Measurements from ENCODE around the gene MITF. TPM values are rescaled to one million over a fixed set of nuclear protein-coding genes. Genes with fewer than 3 reads are reported as not detected.

Gene MITF
- total RNA-seq, 4 donors from 2014 or later, result 12.2 to 20.9 (median 17.1) TPM

- Histone ChIP-seq H3K9me3 (no peaks in the 10 kb centered on the region), H3K27me3 (no peaks in the 10 kb centered on the region), H3K4me3 (no peak overlapping the region), H3K4me1 (peaks cover 3 to 37% (median 13%) of the 10 kb centered on the region in 4 donors), H3K36me3 (no peaks in the 10 kb centered on the region), H3K27ac (no peak overlapping the region)
- in situ Hi-C loops (cut with MboI; ENCODE audit: low pct_ligation_motif_present in 1 of 4, low pct_unique_long_range_greater_than_20kb in 1 of 4, low sequenced_read_pairs in 3 of 4) (no loop called here), intact Hi-C loops (cut with DNase I; ENCODE audit: low total_unique reads) (no loop called here)
- TF ChIP-seq EP300 (IDR thresholded peaks at IDR 0.05; ENCODE audit: low read depth), result no peak
- TF ChIP-seq POLR2A (IDR thresholded peaks at IDR 0.05), result no peak
- no peak for TF ChIP-seq CTCF (IDR thresholded peaks at IDR 0.05)
- TF ChIP-seq POLR2AphosphoS5 (IDR thresholded peaks at IDR 0.05), result no peak
- DNase-seq, result no peak
These were observed 31.0 kb downstream of the MITF start for GRCh38 chr3:69770219-69770618.

- no peaks in the 10 kb centered on the region for H3K27me3 ChIP-seq
- TF ChIP-seq EP300 (IDR thresholded peaks at IDR 0.05; ENCODE audit: low read depth) (no peak), CTCF (IDR thresholded peaks at IDR 0.05) (no peak), POLR2AphosphoS5 (IDR thresholded peaks at IDR 0.05) (no peak), POLR2A (IDR thresholded peaks at IDR 0.05) (no peak)
- peaks cover 0 to 32% (median 8%) of the 10 kb centered on the region in 4 donors for H3K4me1 ChIP-seq
- no peak for DNase-seq
- 60 to 62% methylated on average over 6 of the region's 6 CpGs for WGBS, 2 donors (ENCODE audit: low coverage in 1 of 2)
- in situ Hi-C loops (cut with MboI; ENCODE audit: low pct_ligation_motif_present in 1 of 4, low pct_unique_long_range_greater_than_20kb in 1 of 4, low sequenced_read_pairs in 3 of 4) (no loop called here), intact Hi-C loops (cut with DNase I; ENCODE audit: low total_unique reads) (no loop called here)
- H3K4me3 ChIP-seq, result no peak overlapping the region
- H3K27ac ChIP-seq, result no peak overlapping the region
- H3K36me3 ChIP-seq, result no peaks in the 10 kb centered on the region
- H3K9me3 ChIP-seq, result no peaks in the 10 kb centered on the region
These were observed 31.8 kb downstream of the MITF start for GRCh38 chr3:69770976-69771634.

GRCh38 chr3:69772152-69772867 is 33.0 kb downstream of the MITF start:
- Histone ChIP-seq H3K27me3 (no peaks in the 10 kb centered on the region), H3K27ac (no peak overlapping the region), H3K4me1 (peaks cover 0 to 32% (median 7%) of the 10 kb centered on the region in 4 donors), H3K9me3 (no peaks in the 10 kb centered on the region), H3K36me3 (no peaks in the 10 kb centered on the region), H3K4me3 (no peak overlapping the region)
- TF ChIP-seq EP300 (IDR thresholded peaks at IDR 0.05; ENCODE audit: low read depth), result no peak
- no peak for TF ChIP-seq CTCF (IDR thresholded peaks at IDR 0.05)
- no peak for TF ChIP-seq POLR2AphosphoS5 (IDR thresholded peaks at IDR 0.05)
- no peak for TF ChIP-seq POLR2A (IDR thresholded peaks at IDR 0.05)
- 56% methylated on average over 2 of the region's 2 CpGs; no CpG with 5 or more reads in 1 of the 2 donors for WGBS, 2 donors (ENCODE audit: low coverage in 1 of 2)
- intact Hi-C loops (cut with DNase I; ENCODE audit: low total_unique reads) (no loop called here), in situ Hi-C loops (cut with MboI; ENCODE audit: low pct_ligation_motif_present in 1 of 4, low pct_unique_long_range_greater_than_20kb in 1 of 4, low sequenced_read_pairs in 3 of 4) (no loop called here)
- DNase-seq, result no peak

- H3K4me1 ChIP-seq, result peaks cover 0 to 32% (median 3%) of the 10 kb centered on the region in 4 donors
- no peaks in the 10 kb centered on the region for H3K36me3 ChIP-seq
- 81% methylated on average over 1 of the region's 1 CpG; no CpG with 5 or more reads in 1 of the 2 donors for WGBS, 2 donors (ENCODE audit: low coverage in 1 of 2)
- H3K27ac ChIP-seq, result peak overlapping the region in 1 of 4 donors; percentile 24
- in situ Hi-C loops (cut with MboI; ENCODE audit: low pct_ligation_motif_present in 1 of 4, low pct_unique_long_range_greater_than_20kb in 1 of 4, low sequenced_read_pairs in 3 of 4), result no loop called here
- H3K27me3 ChIP-seq, result no peaks in the 10 kb centered on the region
- DNase-seq, result peak; percentile 17
- TF ChIP-seq EP300 (IDR thresholded peaks at IDR 0.05; ENCODE audit: low read depth), result no peak
- no peak for TF ChIP-seq POLR2AphosphoS5 (IDR thresholded peaks at IDR 0.05)
- TF ChIP-seq POLR2A (IDR thresholded peaks at IDR 0.05), result no peak
- TF ChIP-seq CTCF (IDR thresholded peaks at IDR 0.05), result no peak
- intact Hi-C loops (cut with DNase I; ENCODE audit: low total_unique reads), result no loop called here
- no peak overlapping the region for H3K4me3 ChIP-seq
- H3K9me3 ChIP-seq, result no peaks in the 10 kb centered on the region
These were observed 34.8 kb downstream of the MITF start for GRCh38 chr3:69774029-69774428.
